HepG2 (cell line): ENCODE measurements around the gene EYA4.

Experiments
- ARHGAP35 ChIP-seq: sonication (generic); formaldehyde crosslinking; IDR thresholded peaks from 2 replicates; pipeline ENCODE4 v1.9.0; 2022; ENCODE audit warnings: mild to moderate bottlenecking, inconsistent platforms, moderate library complexity, missing genetic modification reagents, borderline replicate concordance
- CTCF ChIP-seq: sonication (generic); formaldehyde crosslinking; IDR thresholded peaks from 2 replicates; pipeline ENCODE4 v1.5.0; 2020; ENCODE audit warnings: mild to moderate bottlenecking, missing genetic modification reagents, moderate library complexity
- EZH2 ChIP-seq: conservative IDR thresholded peaks from 2 replicates; pipeline ENCODE4 v1.6.1; 2012; ENCODE audit warnings: mild to moderate bottlenecking, low read depth, low read length, moderate library complexity
- RBAK ChIP-seq: sonication (generic); formaldehyde crosslinking; IDR thresholded peaks from 2 replicates; pipeline ENCODE4 v1.5.1; 2020; ENCODE audit warnings: mild to moderate bottlenecking, missing genetic modification reagents
- SUZ12 ChIP-seq: fragments of 150-350 bp; IDR thresholded peaks from 2 replicates; pipeline ENCODE4 v1.6.1; 2014; ENCODE audit warnings: low read depth, low read length

DNA sequence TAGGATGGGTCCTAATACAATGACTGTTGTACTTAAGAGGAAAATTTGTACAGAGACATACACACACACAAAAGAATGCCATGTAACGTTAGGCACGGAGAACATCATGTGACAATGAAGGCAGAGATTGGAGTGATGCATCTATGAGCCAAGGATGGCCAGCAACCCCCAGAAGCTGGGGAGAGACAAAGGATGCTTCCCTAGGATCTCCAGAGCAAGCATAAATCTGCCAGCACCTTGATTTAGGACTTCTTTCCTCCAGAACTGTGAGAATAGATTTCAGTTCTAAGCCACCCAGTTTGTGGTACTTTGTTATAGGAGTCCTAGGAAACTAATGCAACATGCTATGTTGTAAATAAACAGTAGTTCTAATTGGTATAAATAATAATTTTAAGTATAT lies 25.0 kb downstream of the EYA4 start:
- TF ChIP-seq ARHGAP35 (CRISPR knock-in tag): no peak
- TF ChIP-seq SUZ12: no peak
- TF ChIP-seq EZH2: no peak
- no peak for TF ChIP-seq RBAK (CRISPR knock-in tag)
- TF ChIP-seq CTCF: no peak
